Activated CD8-positive, alpha-beta T cell treated with anti-CD3 and anti-CD28 coated beads for 36 hours (primary cell): ENCODE measurements around the gene VGLL1. TPM values are rescaled to one million over a fixed set of nuclear protein-coding genes. Genes with fewer than 3 reads are reported as not detected.

Source experiments
- ATAC-seq: fragments of 200-7000 bp; cut with Tn5 transposase; one replicate; pipeline ENCODE4 v1.10.0; 2021; ENCODE audit warnings: mild to moderate bottlenecking, moderate library complexity
- CTCF ChIA-PET: fragments of 350-600 bp; sonication (Branson Sonifier 250); formaldehyde crosslinking; loops from one replicate; lab custom pipeline; 2021; ENCODE audit warnings: antibody characterized with exemption; lab: Charles Lee
- POLR2A ChIA-PET: fragments of 350-600 bp; sonication (Branson Sonifier 250); formaldehyde crosslinking; loops from one replicate; lab custom pipeline; 2021; ENCODE audit warnings: antibody characterized with exemption; lab: Charles Lee
- DNase-seq: peaks from one replicate; pipeline ENCODE4 v3.0.0-alpha.2; 2020
- H3K27ac Mint-ChIP-seq: one replicate; pipeline ENCODE4 v1.8.0; 2021; ENCODE audit warnings: mild to moderate bottlenecking, mixed read lengths
- H3K27me3 Mint-ChIP-seq: one replicate; pipeline ENCODE4 v1.8.0; 2021; ENCODE audit warnings: mixed read lengths
- H3K36me3 Mint-ChIP-seq: one replicate; pipeline ENCODE4 v1.8.0; 2021; ENCODE audit warnings: low read depth, mixed read lengths
- H3K4me1 Mint-ChIP-seq: one replicate; pipeline ENCODE4 v1.8.0; 2021; ENCODE audit warnings: low read depth, mixed read lengths
- H3K4me3 Mint-ChIP-seq: one replicate; pipeline ENCODE4 v1.8.0; 2021; ENCODE audit warnings: mild to moderate bottlenecking, moderate library complexity, mixed read lengths
- H3K9me3 Mint-ChIP-seq: one replicate; pipeline ENCODE4 v1.8.0; 2021; ENCODE audit warnings: mixed read lengths
- CTCF ChIP-seq: fragments of 200-600 bp; IDR thresholded peaks from one replicate; pipeline ENCODE4 v1.8.0; 2022; ENCODE audit warnings: antibody characterized with exemption, mild to moderate bottlenecking
- intact Hi-C: fragments of 100-400 bp; cut with micrococcal nuclease; formaldehyde crosslinking; loops from one replicate; pipeline ENCODE4 v1.10.0; 2022
- total RNA-seq, 2 experiments: library from RNA; stranded (reverse); gene quantifications; one replicate each; pipeline ENCODE4 v1.2.3, GENCODE V29; 2021

The VGLL1 gene
- total RNA-seq, 2 experiments from 2014 or later = not detected

GRCh38 chrX:136546371-136546781 lies 14.4 kb downstream of the VGLL1 start:
- no peak overlapping the region for H3K4me3 Mint-ChIP-seq
- intact Hi-C loops = no loop called here
- DNase-seq (peak; percentile 43), ATAC-seq (peak; percentile 86)
- TF ChIP-seq CTCF = no peak
- H3K4me1 Mint-ChIP-seq = peaks cover 38% of the 10 kb centered on the region
- H3K27ac Mint-ChIP-seq = peak overlapping the region; percentile 66
- H3K27me3 Mint-ChIP-seq = no peaks in the 10 kb centered on the region
- H3K36me3 Mint-ChIP-seq = no peaks in the 10 kb centered on the region
- ChIA-PET POLR2A (no interaction called here), CTCF (no interaction called here)
- no peaks in the 10 kb centered on the region for H3K9me3 Mint-ChIP-seq

- no peaks in the 10 kb centered on the region for H3K36me3 Mint-ChIP-seq
- ChIA-PET CTCF (interaction anchor here (1.4 kb wide), 1 partner anchor 10 kb away, joined by 4 read pairs; no protein-coding TSS in a partner anchor), POLR2A (no interaction called here)
- H3K27me3 Mint-ChIP-seq = no peaks in the 10 kb centered on the region
- H3K9me3 Mint-ChIP-seq = no peaks in the 10 kb centered on the region
- no peak for TF ChIP-seq CTCF
- H3K4me1 Mint-ChIP-seq = peaks cover 28% of the 10 kb centered on the region
- intact Hi-C loops = no loop called here
- ATAC-seq = no peak
- H3K4me3 Mint-ChIP-seq = no peak overlapping the region
- H3K27ac Mint-ChIP-seq = no peak overlapping the region
- DNase-seq = no peak
These were observed 17.2 kb downstream of the VGLL1 start for GRCh38 chrX:136549226-136549625.

GRCh38 chrX:136551410-136551809 lies 19.4 kb downstream of the VGLL1 start:
- TF ChIP-seq CTCF = no peak
- ATAC-seq (no peak), DNase-seq (no peak)
- no peaks in the 10 kb centered on the region for H3K36me3 Mint-ChIP-seq
- no peaks in the 10 kb centered on the region for H3K9me3 Mint-ChIP-seq
- no peak overlapping the region for H3K27ac Mint-ChIP-seq
- no peaks in the 10 kb centered on the region for H3K27me3 Mint-ChIP-seq
- intact Hi-C loops = no loop called here
- peaks cover 10% of the 10 kb centered on the region for H3K4me1 Mint-ChIP-seq
- ChIA-PET CTCF (no interaction called here), POLR2A (no interaction called here)
- no peak overlapping the region for H3K4me3 Mint-ChIP-seq

- no peak overlapping the region for H3K27ac Mint-ChIP-seq
- ChIA-PET POLR2A (no interaction called here), CTCF (interaction anchor here (0.8 to 1.0 kb wide), 2 partner anchors 14 to 24 kb away, joined by 3 read pairs; partner anchors contain the start of gene VGLL1)
- no peaks in the 10 kb centered on the region for H3K36me3 Mint-ChIP-seq
- no peaks in the 10 kb centered on the region for H3K4me1 Mint-ChIP-seq
- no peaks in the 10 kb centered on the region for H3K9me3 Mint-ChIP-seq
- H3K27me3 Mint-ChIP-seq = no peaks in the 10 kb centered on the region
- TF ChIP-seq CTCF = no peak
- H3K4me3 Mint-ChIP-seq = no peak overlapping the region
- DNase-seq (no peak), ATAC-seq (no peak)
- intact Hi-C loops = no loop called here
These were observed 23.7 kb downstream of the VGLL1 start for GRCh38 chrX:136555694-136556093.

- ChIA-PET POLR2A (no interaction called here), CTCF (interaction anchor here (0.7 to 1.6 kb wide), 4 partner anchors 11 to 125 kb away, joined by 3 to 4 read pairs (median 3); no protein-coding TSS in a partner anchor)
- peaks cover 17% of the 10 kb centered on the region for H3K4me1 Mint-ChIP-seq
- TF ChIP-seq CTCF = peak; percentile 22
- H3K9me3 Mint-ChIP-seq = no peaks in the 10 kb centered on the region
- no peak overlapping the region for H3K4me3 Mint-ChIP-seq
- no peak overlapping the region for H3K27ac Mint-ChIP-seq
- DNase-seq (no peak), ATAC-seq (peak; percentile 42)
- H3K27me3 Mint-ChIP-seq = no peaks in the 10 kb centered on the region
- H3K36me3 Mint-ChIP-seq = no peaks in the 10 kb centered on the region
- intact Hi-C loops = no loop called here
These were observed 40.0 kb downstream of the VGLL1 start for GRCh38 chrX:136572030-136572429.
